HG02571 (cell line): ENCODE results near the gene ADARB1.

Source experiments
- ATAC-seq: cut with Tn5 transposase; IDR thresholded peaks from one replicate; pipeline ENCODE4 v1.9.1; 2021; ENCODE audit warnings: mild to moderate bottlenecking, moderate library complexity; ENCODE audit not compliant: unreplicated experiment

Gene ADARB1

GRCh38 chr21:45259206-45259840 is 184.9 kb downstream of the ADARB1 start:
- ATAC-seq: no peak

GRCh38 chr21:45260191-45260825 is 185.9 kb downstream of the ADARB1 start:
- no peak for ATAC-seq

GRCh38 chr21:45261093-45261492 is 186.7 kb downstream of the ADARB1 start:
- no peak for ATAC-seq

- ATAC-seq: no peak
Observed at GRCh38 chr21:45262041-45262581, 187.7 kb downstream of the ADARB1 start.

- no peak for ATAC-seq
Observed at GRCh38 chr21:45262616-45263015, 188.2 kb downstream of the ADARB1 start.

GRCh38 chr21:45263534-45263933 is 189.2 kb downstream of the ADARB1 start:
- ATAC-seq: no peak

- ATAC-seq: no peak
Observed at GRCh38 chr21:45264146-45264911, 189.9 kb downstream of the ADARB1 start.

- no peak for ATAC-seq
Observed at GRCh38 chr21:45264912-45265515, 190.6 kb downstream of the ADARB1 start.

GRCh38 chr21:45265721-45266517 is 191.5 kb downstream of the ADARB1 start:
- ATAC-seq: no peak

- ATAC-seq: no peak
Observed at GRCh38 chr21:45266518-45267389, 192.4 kb downstream of the ADARB1 start.

- no peak for ATAC-seq
Observed at GRCh38 chr21:45267390-45267760, 193.0 kb downstream of the ADARB1 start.

- no peak for ATAC-seq
Observed at GRCh38 chr21:45269861-45270260, 195.5 kb downstream of the ADARB1 start.

GRCh38 chr21:45270306-45270821 is 196.0 kb downstream of the ADARB1 start:
- ATAC-seq: no peak
